ENCODE results near the gene PDE8B.

- no peak for TF ChIP-seq GATA2 (IDR thresholded peaks at IDR 0.05; ENCODE audit: low read depth, low read length)
- no peak for TF ChIP-seq GATA3 (IDR thresholded peaks at IDR 0.05; ENCODE audit: low read depth, low read length)
These were observed 67.3 kb downstream of the PDE8B start for GRCh38 chr5:77277759-77278158.

Measured in SH-SY5Y (cell line).